Mesenteric fat pad (tissue), 1 donor: ENCODE measurements around the gene TACR2. TPM values are rescaled to one million over a fixed set of nuclear protein-coding genes. Genes with fewer than 3 reads are reported as not detected.

ENCODE experiments used
- DNase-seq: peaks from one replicate; pipeline ENCODE4 v3.0.0-alpha.2; 2020; ENCODE audit warnings: low spot score
- total RNA-seq: library from RNA; stranded (reverse); fragmentation: NEBNext Ultra II Directional; extraction: Animal tissue kit (Norgen Biotek cat#: 25700); gene quantifications from one replicate; pipeline ENCODE4 v1.2.1, GENCODE V29; 2021
- donor health status: DM: yes; HTN: yes; CAD: no.

TACR2 gene
- total RNA-seq, 1 donor from 2014 or later, result 0.61 TPM

DNA sequence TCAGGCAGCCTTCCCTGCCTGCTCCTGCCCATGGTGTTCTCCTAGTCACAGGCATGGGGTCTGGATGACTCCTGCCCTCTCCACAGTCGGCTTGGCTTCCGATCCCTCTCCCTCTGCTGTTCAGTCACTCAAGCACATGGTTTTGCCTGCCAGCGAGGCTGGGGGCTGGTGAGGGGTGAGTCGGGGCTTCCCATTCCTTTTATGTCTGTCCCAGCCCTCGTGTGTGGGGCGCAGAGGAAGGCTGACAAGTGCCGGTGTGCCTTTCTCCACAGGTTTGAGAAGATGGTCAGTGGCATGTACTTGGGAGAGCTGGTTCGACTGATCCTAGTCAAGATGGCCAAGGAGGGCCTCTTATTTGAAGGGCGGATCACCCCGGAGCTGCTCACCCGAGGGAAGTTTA lies 40.1 kb downstream of the TACR2 start:
- no peak for DNase-seq

DNA sequence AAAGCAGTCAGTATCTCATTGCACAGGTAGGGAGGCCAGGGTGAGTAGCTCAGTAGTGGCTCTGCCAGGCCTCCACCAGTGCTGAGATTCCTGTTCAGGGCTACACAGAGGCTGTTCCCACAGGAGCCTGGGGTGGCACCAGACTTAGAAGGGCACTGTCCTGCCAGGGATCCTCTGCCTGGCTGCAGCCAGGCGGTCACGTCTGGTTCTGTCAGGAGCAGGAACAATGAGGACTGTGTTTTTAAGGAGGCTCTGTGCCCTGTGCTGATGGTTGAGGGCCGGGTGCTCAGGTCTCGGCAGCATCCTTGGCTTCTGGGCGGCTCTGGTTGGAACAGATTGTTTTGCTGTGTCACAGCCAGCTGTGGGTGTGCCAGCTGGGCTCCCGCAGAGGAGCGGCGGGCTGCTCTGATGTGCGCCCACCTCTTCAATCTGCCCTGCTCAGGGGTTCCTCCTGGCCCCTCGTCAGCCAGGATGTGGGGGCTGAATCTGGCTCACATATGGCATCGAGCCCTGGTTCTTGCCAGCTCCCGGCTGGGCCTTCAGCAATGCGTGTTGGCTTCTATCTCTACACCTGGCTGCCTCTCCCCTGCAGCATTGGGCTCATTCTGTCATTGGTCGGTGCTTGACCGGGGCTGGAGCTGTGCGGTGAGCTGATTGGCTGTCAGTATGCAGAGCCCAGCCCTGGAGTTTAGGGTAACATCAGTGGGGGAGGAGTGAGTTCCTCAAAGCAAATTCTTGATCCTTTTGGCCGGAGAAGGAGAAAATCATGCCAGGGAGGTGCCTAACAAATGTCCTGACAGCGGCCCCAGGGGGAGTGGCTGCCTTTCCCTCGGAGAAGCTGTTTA lies 41.2 kb downstream of the TACR2 start:
- DNase-seq, result no peak

DNA sequence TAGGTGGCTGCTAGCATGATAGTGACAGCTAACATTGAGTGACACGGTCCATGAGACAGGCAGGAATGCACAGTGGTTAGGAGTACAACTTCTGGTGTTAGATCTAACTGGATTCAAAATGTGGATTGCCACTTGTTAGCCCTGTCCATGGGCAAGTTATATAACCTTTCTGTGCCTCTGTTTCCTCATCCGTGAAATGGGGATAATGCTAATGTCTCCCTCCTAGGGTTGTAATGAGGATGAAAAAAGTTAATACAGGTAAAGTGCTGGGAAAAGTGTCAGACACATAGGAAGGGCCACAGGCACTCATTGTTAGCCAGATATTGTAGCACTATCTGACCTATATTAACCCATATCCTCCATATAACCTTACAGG lies 41.8 kb downstream of the TACR2 start:
- DNase-seq, result no peak

DNA sequence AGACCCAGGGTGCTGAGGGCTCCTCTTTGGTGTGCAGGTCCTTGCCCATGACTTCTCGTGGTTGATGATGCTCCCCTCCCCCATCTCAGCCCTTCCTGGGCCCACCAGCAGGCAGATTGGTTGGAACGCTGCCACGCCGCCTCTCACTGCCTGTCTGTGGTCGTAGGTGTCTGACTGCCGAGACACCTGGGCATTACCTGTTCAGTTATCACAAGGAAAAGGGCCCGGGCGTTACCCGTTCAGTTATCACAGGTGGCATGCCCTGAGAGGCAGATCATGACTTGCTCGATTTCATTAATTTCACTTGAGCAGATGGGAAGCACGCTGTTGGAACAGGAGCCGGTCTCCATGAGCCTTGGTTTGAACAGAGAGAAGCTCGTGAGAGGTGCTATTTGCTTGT lies 42.5 kb downstream of the TACR2 start:
- no peak for DNase-seq

DNA sequence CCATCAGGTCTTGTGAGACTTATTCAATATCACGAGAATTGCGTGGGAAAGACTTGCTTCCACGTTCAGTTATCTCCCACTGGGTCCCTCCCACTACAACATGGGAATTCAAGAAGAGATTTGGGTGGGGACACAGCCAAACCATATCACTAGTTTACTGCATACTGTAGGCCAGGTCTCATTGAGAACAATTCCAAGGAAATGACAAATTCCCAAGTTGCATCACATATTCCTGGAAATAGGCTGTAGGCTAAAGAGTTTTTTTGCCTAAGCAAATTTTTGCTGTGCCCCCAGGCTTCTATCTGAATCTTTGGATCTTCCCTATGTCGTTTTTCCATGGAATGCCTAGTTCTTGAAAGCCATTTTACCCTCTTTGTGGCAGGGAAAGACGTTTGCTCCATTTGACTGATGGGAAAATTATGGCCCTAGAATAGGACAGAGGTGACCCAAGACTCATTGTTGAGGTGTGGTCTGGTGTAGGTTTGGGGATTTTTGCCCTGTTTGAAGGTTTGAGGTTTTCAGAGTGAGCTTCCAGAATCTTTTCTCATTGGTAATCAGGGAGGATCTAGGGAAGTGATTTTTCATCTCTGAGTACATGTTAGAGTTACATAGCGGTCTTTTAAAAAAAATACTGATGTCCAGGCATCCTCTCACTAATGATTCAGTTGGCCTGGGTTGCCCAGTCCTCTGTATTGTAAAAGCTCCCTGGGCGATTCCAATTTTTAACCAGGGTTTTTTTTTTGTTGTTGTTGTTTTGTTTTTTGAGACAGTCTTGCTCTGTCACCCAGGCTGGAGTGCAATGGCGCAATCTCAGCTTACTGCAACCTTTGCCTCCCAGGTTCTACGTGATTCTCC lies 44.4 kb downstream of the TACR2 start:
- DNase-seq, result no peak

- DNase-seq, result no peak
These were observed 49.2 kb downstream of the TACR2 start for GRCh38 chr10:69367469-69367868.

GRCh38 chr10:69366738-69367137 lies 50.0 kb downstream of the TACR2 start:
- DNase-seq, result no peak

GRCh38 chr10:69364232-69364940 lies 52.3 kb downstream of the TACR2 start:
- no peak for DNase-seq

DNA sequence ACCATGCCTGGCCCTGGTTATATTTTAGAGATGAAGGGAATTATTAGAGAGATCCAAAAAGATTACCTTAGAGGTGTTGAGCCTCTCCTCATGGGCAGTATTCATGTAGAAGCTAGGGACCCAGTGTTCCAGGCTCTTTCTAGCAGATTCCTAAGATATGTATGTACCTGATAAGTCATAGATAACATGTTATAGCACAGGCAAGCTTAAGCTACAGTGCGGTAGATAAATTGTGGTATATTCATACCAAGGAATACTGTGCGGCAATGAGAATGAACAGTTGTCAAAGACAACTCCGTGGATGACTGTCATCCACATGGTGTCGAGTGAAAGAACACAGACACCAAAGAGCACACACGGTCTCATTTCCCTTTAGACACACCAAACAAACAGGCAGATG lies 53.1 kb downstream of the TACR2 start:
- no peak for DNase-seq

- no peak for DNase-seq
These were observed 54.2 kb downstream of the TACR2 start for GRCh38 chr10:69362471-69362954.

- DNase-seq, result no peak
These were observed 55.5 kb downstream of the TACR2 start for GRCh38 chr10:69361303-69361614.

DNA sequence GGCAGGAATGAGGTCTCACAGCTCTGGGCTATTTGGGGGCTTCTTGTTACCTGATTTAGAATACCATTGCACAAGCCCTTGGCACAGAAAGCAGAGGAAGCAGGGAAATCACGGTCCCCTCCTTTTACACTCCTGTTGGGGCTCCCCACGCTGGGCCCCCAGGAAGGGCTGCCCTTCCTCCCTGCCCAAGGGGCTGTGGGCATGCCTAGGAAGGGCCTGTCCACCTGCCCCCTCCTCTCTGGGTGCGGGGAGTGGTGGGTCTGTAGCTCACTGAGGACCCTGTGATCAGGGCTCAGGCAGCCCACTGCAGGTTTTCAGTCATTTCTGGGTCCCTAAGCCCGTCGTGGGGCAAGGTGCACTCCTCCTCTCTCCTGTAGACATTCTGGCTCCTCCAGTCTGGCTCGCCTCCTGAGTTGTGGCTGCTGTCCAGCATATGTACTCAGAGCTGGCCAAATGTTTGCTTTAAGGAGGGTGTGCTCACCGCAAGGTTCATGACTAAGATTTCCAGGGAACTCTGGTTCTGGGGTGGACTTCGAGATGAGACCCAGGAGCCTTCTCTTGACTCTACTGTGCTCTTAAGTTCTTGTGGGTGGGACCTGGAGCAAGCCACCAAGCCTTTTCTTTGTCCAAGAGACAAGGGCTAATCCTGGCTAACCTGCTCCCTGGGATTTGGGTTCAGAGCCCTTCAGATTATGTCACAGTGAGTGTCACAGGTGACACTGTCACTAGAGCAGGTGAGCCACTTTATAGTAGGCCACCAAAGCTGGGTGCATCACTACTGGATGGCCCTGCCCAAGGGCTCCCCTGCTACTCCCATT lies 56.0 kb downstream of the TACR2 start:
- DNase-seq, result no peak

DNA sequence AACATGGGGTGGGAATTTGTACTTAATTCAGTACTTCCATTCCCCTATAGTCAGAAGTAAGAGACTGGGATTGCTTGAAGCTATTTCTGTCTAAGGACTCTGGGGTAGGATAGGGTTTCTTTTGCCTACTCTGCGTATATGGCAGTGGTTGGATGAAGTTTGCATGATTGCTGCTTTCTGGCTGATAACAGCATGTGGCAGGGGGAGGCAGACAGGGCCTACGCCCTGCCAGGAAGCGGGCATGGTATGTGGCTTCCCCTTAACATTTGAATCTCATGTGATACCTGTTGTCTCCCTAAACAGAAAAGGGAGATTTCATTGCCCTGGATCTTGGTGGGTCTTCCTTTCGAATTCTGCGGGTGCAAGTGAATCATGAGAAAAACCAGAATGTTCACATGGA lies 57.1 kb downstream of the TACR2 start:
- no peak for DNase-seq

DNA sequence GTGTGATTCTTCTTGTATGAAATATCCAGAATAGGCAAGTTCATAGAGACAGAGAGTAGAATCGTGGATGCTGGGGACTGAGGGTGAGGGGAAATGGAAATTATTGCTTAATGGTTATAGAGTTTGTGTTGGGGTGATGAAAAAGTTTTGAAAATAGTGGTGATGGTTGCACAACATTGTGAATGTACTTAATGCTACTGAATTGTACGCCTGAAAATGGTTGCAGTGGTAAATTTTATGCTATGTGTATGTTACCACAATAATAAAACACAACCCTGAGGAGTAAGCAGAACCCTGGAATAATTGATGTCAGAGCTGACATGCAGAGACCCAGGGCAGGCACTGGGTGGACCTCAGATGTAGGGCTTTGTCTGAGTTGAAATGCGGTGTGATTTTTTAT lies 57.6 kb downstream of the TACR2 start:
- no peak for DNase-seq

DNA sequence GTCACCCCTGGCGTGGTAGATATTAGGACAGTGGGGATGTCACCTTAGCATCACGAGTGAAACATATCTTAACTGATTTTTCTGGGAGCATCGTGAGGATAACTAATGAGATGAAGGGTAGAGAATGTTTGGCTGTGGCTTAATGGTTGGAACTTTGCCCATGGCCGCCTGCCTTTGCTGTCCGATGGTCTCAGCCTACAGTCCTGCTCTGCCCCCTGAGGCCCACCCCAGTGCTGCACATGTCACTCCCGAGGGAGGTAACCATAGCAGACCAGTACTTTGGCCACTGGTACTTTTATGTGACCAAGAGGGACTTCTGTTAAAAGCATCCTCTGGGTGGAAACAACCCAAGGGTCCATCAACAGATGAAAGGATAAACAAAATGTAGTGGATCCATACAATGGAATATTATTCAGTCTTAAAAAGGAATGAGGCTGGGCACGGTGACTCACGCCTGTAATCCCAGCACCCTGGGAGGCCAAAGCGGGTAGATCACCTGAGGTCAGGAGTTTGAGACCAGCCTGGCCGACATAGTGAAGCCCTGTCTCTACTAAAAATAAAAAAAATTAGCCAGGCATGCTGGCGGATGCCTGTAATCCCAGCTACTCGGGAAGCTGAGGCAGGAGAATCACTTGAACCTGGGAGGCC lies 58.4 kb downstream of the TACR2 start:
- DNase-seq, result no peak

GRCh38 chr10:69356187-69356586 lies 60.5 kb downstream of the TACR2 start:
- no peak for DNase-seq

DNA sequence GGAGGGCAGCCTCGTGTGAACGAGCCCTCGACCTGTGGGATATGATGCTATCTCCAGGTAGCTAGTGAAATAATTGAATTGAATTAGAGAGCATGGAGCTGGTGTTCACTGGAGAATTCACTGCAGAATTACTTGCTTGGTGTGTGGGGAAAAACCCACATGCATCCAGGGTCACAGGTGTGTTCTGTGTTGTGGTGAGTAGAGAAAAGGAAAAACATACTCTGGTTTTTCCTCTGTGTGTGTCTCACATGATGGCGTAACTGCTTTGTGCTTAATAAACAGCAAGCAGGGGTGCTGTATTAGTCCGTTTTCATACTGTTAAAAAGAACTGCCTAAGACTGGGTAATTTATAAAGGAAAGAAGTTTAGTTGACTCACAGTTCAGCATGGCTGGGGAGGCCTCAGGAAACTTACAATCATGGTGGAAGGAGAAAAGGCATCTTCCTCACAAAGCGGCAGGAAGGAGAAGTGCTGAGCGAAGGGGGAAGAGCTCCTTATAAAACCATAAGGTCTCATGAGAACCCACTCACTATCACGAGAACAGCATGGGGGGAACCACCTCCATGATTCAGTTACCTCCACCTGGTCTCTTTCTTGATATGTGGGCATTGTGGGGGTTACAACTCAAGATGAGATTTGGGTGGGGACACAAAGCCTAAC lies 62.6 kb downstream of the TACR2 start:
- DNase-seq, result no peak
